NCI-H187 treated with DMSO at 0.1 percent for 48 hours (cell line): ENCODE measurements around the gene GRM5.
"Not testable (repeated sequence)": the region's sequence is repeated elsewhere in the genome, so short reads cannot be mapped to it uniquely, and the experiment has no call there.

Experiments used
- DNase-seq: peaks from one replicate; lab custom pipeline; 2025; lab: John Stamatoyannopoulos, UW

The GRM5 gene

GRCh38 chr11:88835709-88836108 lies 230.1 kb downstream of the GRM5 start:
- not testable (repeated sequence) for DNase-seq

- no peak for DNase-seq
Observed at GRCh38 chr11:88831303-88831890, 234.4 kb downstream of the GRM5 start.

GRCh38 chr11:88827018-88827676 lies 238.6 kb downstream of the GRM5 start:
- no peak for DNase-seq

GRCh38 chr11:88819616-88820015 lies 246.2 kb downstream of the GRM5 start:
- DNase-seq, result no peak

- DNase-seq, result no peak
Observed at GRCh38 chr11:88818978-88819377, 246.8 kb downstream of the GRM5 start.

GRCh38 chr11:88815505-88815904 lies 250.3 kb downstream of the GRM5 start:
- no peak for DNase-seq

GRCh38 chr11:88814076-88814475 lies 251.7 kb downstream of the GRM5 start:
- no peak for DNase-seq

GRCh38 chr11:88813233-88813915 lies 252.4 kb downstream of the GRM5 start:
- no peak for DNase-seq

- no peak for DNase-seq
Observed at GRCh38 chr11:88810420-88811097, 255.2 kb downstream of the GRM5 start.

GRCh38 chr11:88809126-88809525 lies 256.7 kb downstream of the GRM5 start:
- no peak for DNase-seq

GRCh38 chr11:88807349-88807748 lies 258.4 kb downstream of the GRM5 start:
- no peak for DNase-seq

GRCh38 chr11:88806410-88806809 lies 259.4 kb downstream of the GRM5 start:
- DNase-seq, result no peak

GRCh38 chr11:88801484-88802123 lies 264.2 kb downstream of the GRM5 start:
- DNase-seq, result no peak

- DNase-seq, result no peak
Observed at GRCh38 chr11:88799771-88800500, 265.8 kb downstream of the GRM5 start.

GRCh38 chr11:88790182-88790581 lies 275.6 kb downstream of the GRM5 start:
- no peak for DNase-seq

GRCh38 chr11:88779577-88779976 lies 286.2 kb downstream of the GRM5 start:
- DNase-seq, result no peak

- no peak for DNase-seq
Observed at GRCh38 chr11:88770475-88771079, 295.2 kb downstream of the GRM5 start.

- DNase-seq, result no peak
Observed at GRCh38 chr11:88744140-88744539, 321.6 kb downstream of the GRM5 start.

GRCh38 chr11:88739524-88739923 lies 326.3 kb downstream of the GRM5 start:
- no peak for DNase-seq

GRCh38 chr11:88709567-88709966 lies 356.2 kb downstream of the GRM5 start:
- DNase-seq, result no peak

- no peak for DNase-seq
Observed at GRCh38 chr11:88704485-88704884, 361.3 kb downstream of the GRM5 start.
